Coronary artery (tissue), 2 donors: ENCODE measurements around the gene FAR1.
A peak's percentile ranks its signal among the peaks of the same experiment; 100 is the strongest.

ENCODE experiments used
- DNase-seq: peaks from one replicate; pipeline ENCODE4 v3.0.0-alpha.2; 2017; ENCODE audit warnings: low spot score
- H3K27ac ChIP-seq, 2 donors: fragments of 200-600 bp; sonication (generic); one replicate each; pipeline ENCODE4 v1.5.1; 2016 to 2019
- H3K4me3 ChIP-seq: fragments of 200-600 bp; sonication (generic); 2 replicates; pipeline ENCODE4 v1.5.1; 2016; ENCODE audit warnings: mild to moderate bottlenecking, moderate library complexity
- TF ChIP-seq, protein P1 (sequence below): fragments of 200-600 bp; sonication (generic); IDR thresholded peaks from one replicate; pipeline ENCODE4 v1.5.1; 2019; ENCODE audit warnings: antibody characterized with exemption

The FAR1 gene

DNA sequence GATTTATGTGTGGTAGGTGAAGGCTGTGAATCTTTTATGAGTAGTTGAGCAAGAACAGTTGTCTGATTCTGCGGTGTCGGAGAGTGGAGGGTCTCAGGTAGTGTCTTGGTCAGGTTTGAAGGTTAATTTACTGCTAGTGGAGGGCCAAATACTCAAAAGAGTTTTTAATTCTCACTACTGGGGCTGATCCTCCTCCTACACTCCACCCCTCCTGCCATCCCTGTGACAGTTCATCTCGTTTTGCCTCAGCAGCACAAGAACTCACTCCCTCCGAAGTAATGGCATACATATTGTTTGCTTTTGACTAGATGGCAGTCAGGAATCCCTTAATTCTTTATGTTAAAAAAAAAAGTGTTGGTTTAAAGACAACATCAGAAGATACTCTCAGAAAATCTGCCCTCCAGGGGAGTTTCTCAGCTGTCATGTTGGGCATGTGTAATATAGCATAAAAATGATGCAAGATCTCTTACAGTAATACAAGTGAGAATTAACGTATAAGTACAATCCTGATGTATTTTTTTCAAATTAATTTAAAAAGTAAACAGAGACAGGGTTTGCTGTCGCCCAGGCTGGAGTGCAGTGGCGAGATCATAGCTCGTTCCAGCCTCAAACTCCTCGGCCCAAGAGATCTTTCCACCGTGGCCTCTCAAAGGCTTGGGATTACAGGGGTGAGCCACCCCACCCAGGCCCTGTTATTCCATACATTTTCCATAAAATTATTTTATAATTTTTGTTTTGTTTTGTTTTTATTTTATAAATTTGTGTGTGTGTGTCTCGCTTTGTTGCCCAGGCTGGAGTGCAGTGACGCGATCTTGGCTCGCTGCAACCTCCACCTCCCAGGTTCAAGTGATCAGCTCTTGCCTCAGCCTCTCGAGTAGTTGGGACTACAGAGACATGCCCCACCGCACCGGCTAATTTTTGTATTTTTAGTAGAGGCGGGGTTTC lies 1.3 kb downstream of the FAR1 start:
- Histone ChIP-seq H3K27ac (peak overlapping the region in 1 of 2 donors; percentile 93), H3K4me3 (peak overlapping the region; percentile 93)
- no peak for DNase-seq
- TF ChIP-seq, protein P1, sequence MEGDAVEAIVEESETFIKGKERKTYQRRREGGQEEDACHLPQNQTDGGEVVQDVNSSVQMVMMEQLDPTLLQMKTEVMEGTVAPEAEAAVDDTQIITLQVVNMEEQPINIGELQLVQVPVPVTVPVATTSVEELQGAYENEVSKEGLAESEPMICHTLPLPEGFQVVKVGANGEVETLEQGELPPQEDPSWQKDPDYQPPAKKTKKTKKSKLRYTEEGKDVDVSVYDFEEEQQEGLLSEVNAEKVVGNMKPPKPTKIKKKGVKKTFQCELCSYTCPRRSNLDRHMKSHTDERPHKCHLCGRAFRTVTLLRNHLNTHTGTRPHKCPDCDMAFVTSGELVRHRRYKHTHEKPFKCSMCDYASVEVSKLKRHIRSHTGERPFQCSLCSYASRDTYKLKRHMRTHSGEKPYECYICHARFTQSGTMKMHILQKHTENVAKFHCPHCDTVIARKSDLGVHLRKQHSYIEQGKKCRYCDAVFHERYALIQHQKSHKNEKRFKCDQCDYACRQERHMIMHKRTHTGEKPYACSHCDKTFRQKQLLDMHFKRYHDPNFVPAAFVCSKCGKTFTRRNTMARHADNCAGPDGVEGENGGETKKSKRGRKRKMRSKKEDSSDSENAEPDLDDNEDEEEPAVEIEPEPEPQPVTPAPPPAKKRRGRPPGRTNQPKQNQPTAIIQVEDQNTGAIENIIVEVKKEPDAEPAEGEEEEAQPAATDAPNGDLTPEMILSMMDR: no peak

DNA sequence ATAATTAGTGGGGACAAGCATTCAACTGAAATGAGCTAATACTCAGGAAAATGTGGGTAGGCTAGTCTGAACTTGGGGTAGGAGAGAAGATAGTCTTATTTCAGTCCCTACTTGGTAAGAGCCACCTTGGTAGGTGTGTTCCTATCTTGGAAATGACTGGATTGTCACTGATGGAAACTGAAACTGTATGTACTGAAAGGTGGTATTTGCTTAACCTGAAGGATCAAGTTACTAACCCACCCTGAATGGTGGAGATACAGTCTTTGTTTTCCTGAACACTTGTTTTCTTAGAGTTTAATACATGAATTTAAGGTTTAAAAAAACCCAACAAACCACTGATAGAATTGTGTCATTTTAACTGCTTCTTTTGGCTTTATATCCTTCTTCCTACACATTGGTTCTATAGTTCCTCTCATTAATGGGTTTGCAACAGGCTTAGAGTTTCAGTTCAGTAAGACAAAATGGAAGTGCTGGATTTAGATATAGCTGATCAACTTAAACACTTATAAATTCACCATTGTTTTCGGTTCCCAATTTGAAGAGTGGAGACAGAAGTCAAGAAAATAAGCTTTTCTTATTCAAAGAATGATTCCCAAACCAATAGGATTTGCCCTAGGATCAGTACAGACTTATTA lies 4.2 kb downstream of the FAR1 start:
- H3K27ac ChIP-seq: no peak overlapping the region
- H3K4me3 ChIP-seq: no peak overlapping the region
- TF ChIP-seq, protein P1: no peak
- no peak for DNase-seq

DNA sequence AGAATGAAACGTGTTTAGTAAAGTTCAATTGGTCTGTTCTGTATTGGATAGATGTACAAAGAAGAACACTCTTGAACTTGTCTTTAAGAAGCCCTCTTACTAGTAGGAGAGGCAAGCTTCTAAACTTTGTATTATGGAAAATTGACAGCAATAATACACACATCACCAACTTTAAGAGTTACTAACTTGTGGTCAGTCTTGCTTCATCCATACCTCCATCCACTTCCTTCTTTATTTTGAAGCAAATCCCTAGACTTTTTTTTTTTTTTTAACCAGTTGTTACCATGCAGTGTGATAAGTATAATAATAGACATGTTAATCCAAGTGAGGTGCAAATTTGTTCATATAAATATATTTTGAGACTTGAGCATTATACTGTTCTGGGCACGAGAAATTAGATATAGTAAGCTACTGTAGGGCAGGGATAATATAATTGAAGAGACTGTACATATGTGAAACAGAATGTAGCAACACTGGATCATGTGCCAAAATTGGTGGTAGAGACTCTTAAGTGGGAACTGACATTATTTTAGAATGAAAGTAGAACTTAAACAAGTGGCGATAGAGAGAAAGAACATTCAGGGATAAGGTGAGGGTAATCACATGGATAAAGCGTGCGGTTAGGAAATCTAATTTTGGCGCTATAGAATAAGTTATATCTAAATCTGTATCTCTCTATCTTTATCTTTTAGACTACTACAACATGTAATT lies 6.5 kb downstream of the FAR1 start:
- Histone ChIP-seq H3K27ac (peak overlapping the region in 1 of 2 donors; percentile 16), H3K4me3 (peak overlapping the region; percentile 16)
- TF ChIP-seq, protein P1: no peak
- DNase-seq: no peak

DNA sequence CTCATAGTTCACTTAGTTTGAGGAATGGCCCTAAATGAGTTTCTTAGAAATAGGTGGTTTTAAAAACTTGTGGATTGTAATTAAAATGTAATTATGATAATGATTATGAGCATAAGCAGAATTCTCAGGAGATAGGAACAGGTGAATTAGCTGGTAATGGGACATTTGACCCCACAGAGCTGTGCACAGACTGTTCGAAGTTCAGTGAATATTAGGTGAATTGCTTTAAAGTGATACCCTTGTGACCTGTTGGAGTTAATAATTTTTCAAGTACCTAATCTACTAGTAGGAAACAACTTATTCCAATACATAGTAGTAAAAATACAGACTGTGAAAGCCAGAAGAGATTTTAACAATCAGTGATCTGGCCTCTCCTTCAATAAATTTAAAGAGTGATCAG lies 8.1 kb downstream of the FAR1 start:
- H3K27ac ChIP-seq: no peak overlapping the region
- DNase-seq: no peak

DNA sequence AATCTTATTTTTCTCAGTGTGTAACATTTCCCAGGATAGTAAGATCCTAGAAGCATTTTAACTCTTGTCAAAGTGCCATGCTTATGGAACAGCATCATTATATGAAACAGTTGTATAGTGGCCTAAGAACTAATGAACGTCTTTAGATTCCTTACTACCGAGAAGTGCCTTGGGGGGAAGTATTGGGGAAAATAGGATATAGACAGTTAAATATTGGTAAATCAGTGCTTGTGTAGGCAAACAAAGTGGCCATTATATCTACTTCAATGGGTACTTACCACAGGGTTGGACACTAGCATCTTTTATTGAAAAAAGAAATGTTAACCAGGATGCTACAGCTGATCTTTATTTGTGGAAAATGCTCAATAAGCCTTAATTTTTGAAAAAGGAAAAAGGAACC lies 11.3 kb downstream of the FAR1 start:
- Histone ChIP-seq H3K4me3 (no peak overlapping the region), H3K27ac (no peak overlapping the region)
- TF ChIP-seq, protein P1: no peak
- DNase-seq: no peak

More for the DNA sequence above, 8.1 kb downstream of the FAR1 start:
- TF ChIP-seq, protein P1: no peak
- H3K4me3 ChIP-seq: no peak overlapping the region

DNA sequence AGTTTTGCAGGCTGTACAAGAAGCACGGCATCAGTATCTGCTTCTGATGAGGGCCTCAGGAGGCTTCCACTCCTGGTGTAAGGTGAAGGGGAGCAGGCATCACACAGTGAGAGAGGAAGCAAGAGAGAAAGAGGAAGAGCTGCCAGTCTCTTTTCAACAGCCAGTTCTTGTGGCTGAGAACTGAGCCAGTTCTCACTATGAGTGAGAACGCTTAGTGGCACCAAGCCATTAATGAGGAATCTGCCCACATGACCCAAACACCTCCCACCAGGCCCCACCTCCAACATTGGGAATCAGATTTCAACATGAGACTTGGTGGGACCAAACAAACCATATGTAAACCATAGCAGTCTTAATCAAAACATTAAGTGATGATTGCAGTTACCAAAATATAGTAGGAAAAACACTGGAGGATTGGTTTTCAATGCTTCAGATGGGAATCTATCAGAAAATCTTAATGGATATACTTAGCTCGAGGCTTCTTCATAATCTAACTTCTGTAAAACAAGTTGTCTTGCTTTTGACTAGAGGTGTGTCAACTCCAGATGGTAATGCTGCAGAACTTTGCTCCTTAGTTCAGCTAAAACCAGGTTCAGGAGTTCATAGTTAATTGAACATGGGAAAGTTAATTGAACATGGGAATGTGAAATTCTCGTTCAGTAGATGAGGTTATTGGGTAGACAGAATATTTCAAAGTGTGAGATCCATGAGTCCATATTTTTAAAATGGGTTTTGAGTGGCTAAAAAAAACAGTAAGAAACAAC lies 12.2 kb downstream of the FAR1 start:
- H3K27ac ChIP-seq: no peak overlapping the region
- no peak for DNase-seq

More for the DNA sequence above, 12.2 kb downstream of the FAR1 start:
- TF ChIP-seq, protein P1: no peak
- no peak overlapping the region for H3K4me3 ChIP-seq
